HFF-Myc (cell line): ENCODE data around the gene STX8.

Experiments used
- DNase-seq: peaks from one replicate; pipeline ENCODE4 v3.0.0-alpha.2; 2011; ENCODE audit warnings: low read depth; ENCODE audit errors: extremely low read depth
- H3K4me3 ChIP-seq: replicated peaks from 2 replicates; pipeline ENCODE4 v1.5.1; 2011; ENCODE audit warnings: low read depth, mild to moderate bottlenecking, control low read depth, low read length
- TF ChIP-seq, protein P1 (sequence below): IDR thresholded peaks from 2 replicates; pipeline ENCODE4 v1.5.1; 2012; ENCODE audit warnings: mild to moderate bottlenecking, low read depth, low read length, control low read depth; ENCODE audit errors: missing control alignments

Gene STX8

DNA sequence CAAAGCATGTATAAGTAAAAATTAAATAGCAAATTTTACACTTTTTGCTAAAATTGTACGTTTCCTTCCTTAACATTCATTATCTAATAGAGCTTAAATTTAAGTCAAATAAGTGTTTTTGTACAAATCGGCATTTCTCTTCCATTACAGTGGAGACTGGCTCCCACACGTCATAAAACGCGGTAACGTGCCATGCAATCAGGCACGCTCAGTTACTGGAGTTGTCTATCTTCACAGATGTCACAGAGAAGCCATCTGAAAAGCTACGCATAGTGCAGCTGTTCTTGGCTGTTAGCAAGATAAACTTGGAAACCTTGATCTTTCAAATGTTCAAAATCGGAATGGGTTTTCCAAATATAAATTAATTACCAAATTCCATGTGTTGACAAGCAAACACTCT, 165.3 kb downstream of the STX8 start:
- H3K4me3 ChIP-seq, result no peak overlapping the region
- DNase-seq, result no peak
- TF ChIP-seq, protein P1, sequence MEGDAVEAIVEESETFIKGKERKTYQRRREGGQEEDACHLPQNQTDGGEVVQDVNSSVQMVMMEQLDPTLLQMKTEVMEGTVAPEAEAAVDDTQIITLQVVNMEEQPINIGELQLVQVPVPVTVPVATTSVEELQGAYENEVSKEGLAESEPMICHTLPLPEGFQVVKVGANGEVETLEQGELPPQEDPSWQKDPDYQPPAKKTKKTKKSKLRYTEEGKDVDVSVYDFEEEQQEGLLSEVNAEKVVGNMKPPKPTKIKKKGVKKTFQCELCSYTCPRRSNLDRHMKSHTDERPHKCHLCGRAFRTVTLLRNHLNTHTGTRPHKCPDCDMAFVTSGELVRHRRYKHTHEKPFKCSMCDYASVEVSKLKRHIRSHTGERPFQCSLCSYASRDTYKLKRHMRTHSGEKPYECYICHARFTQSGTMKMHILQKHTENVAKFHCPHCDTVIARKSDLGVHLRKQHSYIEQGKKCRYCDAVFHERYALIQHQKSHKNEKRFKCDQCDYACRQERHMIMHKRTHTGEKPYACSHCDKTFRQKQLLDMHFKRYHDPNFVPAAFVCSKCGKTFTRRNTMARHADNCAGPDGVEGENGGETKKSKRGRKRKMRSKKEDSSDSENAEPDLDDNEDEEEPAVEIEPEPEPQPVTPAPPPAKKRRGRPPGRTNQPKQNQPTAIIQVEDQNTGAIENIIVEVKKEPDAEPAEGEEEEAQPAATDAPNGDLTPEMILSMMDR, result no peak

DNA sequence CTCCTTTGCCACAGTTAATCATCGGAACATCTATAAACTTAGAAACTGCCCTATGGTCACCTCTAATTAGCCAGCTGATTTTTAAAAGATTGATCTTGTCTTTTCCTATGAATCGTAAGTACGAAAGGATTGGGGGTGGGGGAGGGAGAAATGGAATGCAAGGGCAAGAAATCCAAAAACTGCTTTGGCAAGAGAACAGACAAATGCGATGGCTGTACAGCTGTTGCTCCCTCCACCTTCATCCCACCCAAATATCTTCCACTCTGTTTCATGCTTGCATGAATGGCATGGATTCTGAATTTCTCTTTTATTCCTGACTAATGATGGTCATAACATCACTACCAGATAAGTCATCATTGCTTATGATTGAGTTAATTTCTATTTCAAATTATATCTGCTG, 165.7 kb downstream of the STX8 start:
- TF ChIP-seq, protein P1, result no peak
- no peak for DNase-seq
- H3K4me3 ChIP-seq, result no peak overlapping the region

DNA sequence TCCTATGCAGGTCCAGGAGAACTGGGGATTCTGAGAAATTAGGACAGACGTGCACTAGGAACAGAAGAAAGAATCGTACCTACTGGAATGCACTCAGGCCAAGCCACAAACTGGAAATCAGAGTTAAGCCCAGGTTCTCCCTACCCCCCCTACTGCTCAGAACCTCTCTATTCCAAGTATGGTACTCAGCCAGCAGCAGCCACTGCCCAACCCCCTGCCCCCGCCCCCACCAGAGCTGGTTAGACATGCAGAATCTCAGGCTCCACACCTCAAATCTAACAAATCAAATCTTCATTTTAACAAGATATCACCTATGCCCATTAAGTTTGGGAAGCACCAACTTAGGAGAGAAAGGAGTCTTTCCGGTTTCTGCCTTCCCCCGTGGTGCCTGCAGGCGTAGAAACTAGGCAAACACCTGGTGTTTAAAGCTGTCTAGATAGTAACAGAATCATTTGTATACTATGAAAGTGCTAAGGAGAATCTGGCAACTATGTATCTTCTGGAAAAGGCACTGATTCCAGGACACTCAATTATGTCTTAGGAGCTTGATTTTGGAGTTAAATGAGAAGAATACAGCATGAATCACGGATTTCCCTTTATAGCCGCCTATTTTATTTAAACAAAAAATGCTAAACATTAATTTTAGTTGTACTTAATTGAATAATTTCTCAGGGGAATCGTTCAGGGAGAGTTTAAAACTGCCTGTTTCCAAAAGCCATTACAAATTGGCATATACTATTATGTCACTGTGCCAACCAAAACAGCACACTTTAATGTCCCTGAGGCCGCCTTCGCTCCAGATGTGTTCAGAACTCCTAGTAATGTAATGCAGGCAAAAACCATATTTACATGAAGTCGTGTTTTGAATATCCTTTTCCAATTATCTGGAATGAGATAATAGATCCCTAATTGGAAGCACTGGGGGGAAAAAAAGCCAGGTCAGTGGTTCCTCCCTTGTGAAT, 166.5 kb downstream of the STX8 start:
- TF ChIP-seq, protein P1, result no peak
- DNase-seq, result no peak
- H3K4me3 ChIP-seq, result no peak overlapping the region

DNA sequence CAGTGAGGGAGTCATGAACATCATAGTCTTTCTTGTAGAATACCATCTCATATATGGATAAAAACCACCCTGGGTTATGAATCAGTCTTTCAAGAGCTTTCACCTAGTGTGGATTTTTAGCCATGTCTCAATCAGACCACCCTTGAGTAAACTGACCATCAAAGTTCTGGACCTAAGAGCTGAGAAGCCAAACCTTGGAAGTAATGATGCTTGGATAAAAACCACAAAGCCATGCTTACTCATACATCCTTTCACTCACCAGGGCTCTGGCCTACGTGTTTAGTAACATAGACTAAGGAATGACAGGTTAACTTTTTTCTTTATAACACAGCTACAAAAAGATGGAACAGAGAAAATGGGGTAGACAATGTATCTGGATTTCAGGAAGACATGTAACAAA, 167.2 kb downstream of the STX8 start:
- no peak overlapping the region for H3K4me3 ChIP-seq
- TF ChIP-seq, protein P1, result no peak
- DNase-seq, result no peak

DNA sequence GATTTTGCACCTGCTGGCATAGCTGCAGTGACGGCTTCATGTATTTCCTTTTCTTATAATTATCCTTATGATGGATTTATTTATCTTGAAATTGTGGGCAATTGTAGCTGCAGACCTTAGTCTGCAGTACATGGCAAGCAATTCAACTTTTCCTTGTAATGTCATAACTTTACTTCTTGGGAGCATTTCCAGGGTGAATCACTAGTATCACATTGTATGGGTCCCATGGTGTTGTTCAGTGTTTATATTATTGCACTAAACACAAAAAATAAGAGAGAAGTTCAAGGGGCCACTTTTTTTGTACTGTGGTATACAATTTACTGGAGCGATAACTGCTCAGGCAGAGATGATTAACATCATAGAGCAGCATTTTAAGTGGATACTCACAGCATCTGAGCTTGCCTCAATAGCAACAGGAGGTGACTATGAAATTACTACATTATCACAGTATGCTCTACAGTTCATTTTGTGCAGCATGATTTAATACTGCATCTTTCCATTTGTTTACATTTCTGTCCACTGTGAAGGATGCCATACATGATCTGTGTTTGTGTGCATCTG, 169.5 kb downstream of the STX8 start:
- no peak overlapping the region for H3K4me3 ChIP-seq
- DNase-seq, result no peak
- TF ChIP-seq, protein P1, result no peak

DNA sequence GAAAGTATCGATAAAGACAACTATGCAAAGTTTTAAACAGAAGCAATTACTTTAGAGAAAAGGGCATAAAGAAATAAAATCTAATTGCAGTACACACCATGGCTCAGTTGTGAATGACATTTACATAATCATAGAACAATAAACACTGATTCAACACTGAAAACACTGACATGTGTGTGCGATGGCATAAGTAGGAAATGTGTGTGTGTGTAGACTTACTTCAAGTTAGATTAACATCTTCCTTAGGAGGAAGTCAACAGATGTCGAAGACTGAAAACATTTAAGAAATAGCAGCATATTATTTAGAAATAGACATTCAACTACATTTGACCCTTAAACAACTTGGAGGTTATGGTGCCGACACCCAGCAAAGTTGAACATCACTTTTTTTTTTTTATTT, 172.4 kb downstream of the STX8 start:
- H3K4me3 ChIP-seq, result no peak overlapping the region
- no peak for DNase-seq
- TF ChIP-seq, protein P1, result no peak
